Fibroblast of lung (primary cell): ENCODE measurements around the gene SEMA4C. TPM values are rescaled to one million over a fixed set of nuclear protein-coding genes. Genes with fewer than 3 reads are reported as not detected.

Source experiments
- DNase-seq, 2 donors: peaks; one replicate each; pipeline versions ENCODE4 v3.0.0 to v3.0.0-alpha.2; 2010; ENCODE audit warnings: low read depth in 2 of 2
- H2AFZ ChIP-seq: 2 replicates; pipeline ENCODE4 v1.5.1; 2012; ENCODE audit warnings: low read length, control low read depth, inconsistent platforms
- H3K27ac ChIP-seq: 2 replicates; pipeline ENCODE4 v1.5.1; 2011; ENCODE audit warnings: low read length, control low read depth; ENCODE audit not compliant: insufficient read depth
- H3K27me3 ChIP-seq: 2 replicates; pipeline ENCODE4 v1.5.1; 2011; ENCODE audit warnings: mild to moderate bottlenecking, low read length; ENCODE audit not compliant: control insufficient read depth, insufficient read depth
- H3K36me3 ChIP-seq: 2 replicates; pipeline ENCODE4 v1.5.1; 2011; ENCODE audit warnings: low read length; ENCODE audit not compliant: control insufficient read depth, insufficient read depth
- H3K4me1 ChIP-seq: 2 replicates; pipeline ENCODE4 v1.5.1; 2011; ENCODE audit warnings: low read length; ENCODE audit not compliant: control insufficient read depth, insufficient read depth; ENCODE audit errors: extremely low read depth
- H3K4me2 ChIP-seq: 2 replicates; pipeline ENCODE4 v1.5.1; 2011; ENCODE audit warnings: low read length, control low read depth; ENCODE audit not compliant: insufficient read depth; ENCODE audit errors: extremely low read depth
- H3K4me3 ChIP-seq, 4 experiments: fragments of 200-600 bp in 1 of 4; sonication (generic) in 1 of 4; replicated peaks in 1 of 4; 2 replicates each; pipeline ENCODE4 v1.5.1; 2011 to 2016; ENCODE audit warnings: low read length in 4 of 4, low read depth in 3 of 4, mild to moderate bottlenecking in 3 of 4, control low read depth in 2 of 4, inconsistent platforms in 1 of 4, mixed read lengths in 1 of 4; ENCODE audit not compliant: insufficient read depth in 1 of 4; ENCODE audit errors: control extremely low read depth in 1 of 4
- H3K79me2 ChIP-seq: 2 replicates; pipeline ENCODE4 v1.5.1; 2012; ENCODE audit warnings: mild to moderate bottlenecking, low read length, inconsistent platforms; ENCODE audit not compliant: control insufficient read depth, insufficient read depth
- H3K9ac ChIP-seq: 2 replicates; pipeline ENCODE4 v1.5.1; 2011; ENCODE audit warnings: mild to moderate bottlenecking, low read length, control low read depth; ENCODE audit not compliant: insufficient read depth
- H3K9me3 ChIP-seq: 2 replicates; pipeline ENCODE4 v1.5.1; 2012; ENCODE audit warnings: low read depth, low read length; ENCODE audit not compliant: control insufficient read depth, insufficient read depth
- H4K20me1 ChIP-seq: 2 replicates; pipeline ENCODE4 v1.5.1; 2011; ENCODE audit warnings: low read length; ENCODE audit not compliant: control insufficient read depth, insufficient read depth; ENCODE audit errors: extremely low read depth
- CTCF ChIP-seq, 2 donors: IDR thresholded peaks in 1 of 2; conservative IDR thresholded peaks in 1 of 2; 1 replicate in 1 of 2; 2 replicates in 1 of 2; pipeline ENCODE4 v1.5.1; 2011 to 2012; ENCODE audit warnings: low read length in 2 of 2, control low read depth in 1 of 2, inconsistent platforms in 1 of 2, low read depth in 1 of 2, mild to moderate bottlenecking in 1 of 2
- EZH2 ChIP-seq: IDR thresholded peaks from 2 replicates; pipeline ENCODE4 v1.5.1; 2012; ENCODE audit warnings: low read length, control low read depth, mild to moderate bottlenecking; ENCODE audit errors: missing control alignments
- polyA plus RNA-seq, 2 donors: library from polyadenylated mRNA; depleted of rRNA in 1 of 2; stranded (reverse) in 1 of 2; unstranded in 1 of 2; fragments of >200 nt; gene quantifications; 2 replicates each; pipeline ENCODE4 v1.2.1, GENCODE V29; 2011 to 2012; ENCODE audit warnings: missing spikeins in 1 of 2
- total RNA-seq: library from RNA; depleted of rRNA; stranded (reverse); fragments of >200 nt; gene quantifications from 2 replicates; pipeline ENCODE4 v1.2.1, GENCODE V29; 2014

SEMA4C gene
- total and polyA plus RNA-seq, 2 donors (not counting 1 experiment from before 2014, with no cell fraction given): 12.7 to 17.5 TPM

GRCh38 chr2:96914332-96914731 is 44.5 kb upstream of the SEMA4C start:
- DNase-seq: peak; percentile 27 to 48
- Histone ChIP-seq H3K27me3 (no peaks in the 10 kb centered on the region), H3K9ac (no peak overlapping the region), H3K36me3 (no peaks in the 10 kb centered on the region), H3K4me1 (no peaks in the 10 kb centered on the region), H2AFZ (no peak overlapping the region), H3K27ac (no peak overlapping the region), H3K79me2 (no peaks in the 10 kb centered on the region), H3K4me2 (no peak overlapping the region), H3K4me3 (no peak overlapping the region), H3K9me3 (no peaks in the 10 kb centered on the region), H4K20me1 (no peaks in the 10 kb centered on the region)
- no peak for TF ChIP-seq CTCF (conservative IDR thresholded peaks at IDR 0.05 in 1 of 2, IDR thresholded peaks at IDR 0.05 in 1 of 2; ENCODE audit: low read depth in 1 of 2, low read length in 2 of 2)
- TF ChIP-seq EZH2: no peak

- Histone ChIP-seq H3K9ac (no peak overlapping the region), H3K4me1 (no peaks in the 10 kb centered on the region), H4K20me1 (no peaks in the 10 kb centered on the region), H3K27ac (no peak overlapping the region), H3K4me2 (no peak overlapping the region), H3K79me2 (no peaks in the 10 kb centered on the region), H3K36me3 (no peaks in the 10 kb centered on the region), H3K9me3 (no peaks in the 10 kb centered on the region), H3K27me3 (no peaks in the 10 kb centered on the region), H3K4me3 (no peak overlapping the region), H2AFZ (no peak overlapping the region)
- no peak for DNase-seq
- TF ChIP-seq EZH2: no peak
- TF ChIP-seq CTCF (conservative IDR thresholded peaks at IDR 0.05 in 1 of 2, IDR thresholded peaks at IDR 0.05 in 1 of 2; ENCODE audit: low read depth in 1 of 2, low read length in 2 of 2): no peak
These were observed 43.7 kb upstream of the SEMA4C start for GRCh38 chr2:96913398-96914202.

- no peaks in the 10 kb centered on the region for H3K9me3 ChIP-seq
- no peaks in the 10 kb centered on the region for H3K79me2 ChIP-seq
- no peak overlapping the region for H3K9ac ChIP-seq
- H3K4me2 ChIP-seq: no peak overlapping the region
- H2AFZ ChIP-seq: no peak overlapping the region
- TF ChIP-seq EZH2: no peak
- no peak for TF ChIP-seq CTCF (conservative IDR thresholded peaks at IDR 0.05 in 1 of 2, IDR thresholded peaks at IDR 0.05 in 1 of 2; ENCODE audit: low read depth in 1 of 2, low read length in 2 of 2)
- H3K4me3 ChIP-seq: no peak overlapping the region
- H3K4me1 ChIP-seq: no peaks in the 10 kb centered on the region
- DNase-seq: no peak
- H3K27ac ChIP-seq: no peak overlapping the region
- no peaks in the 10 kb centered on the region for H3K36me3 ChIP-seq
- no peaks in the 10 kb centered on the region for H3K27me3 ChIP-seq
- H4K20me1 ChIP-seq: no peaks in the 10 kb centered on the region
These were observed 43.2 kb upstream of the SEMA4C start for GRCh38 chr2:96913117-96913397.
